GM19452 (cell line): ENCODE results near the gene ATG7.
"Not testable (repeated sequence)": the region's sequence is repeated elsewhere in the genome, so short reads cannot be mapped to it uniquely, and the experiment has no call there.

Source experiments
- ATAC-seq: cut with Tn5 transposase; IDR thresholded peaks from one replicate; pipeline ENCODE4 v1.9.1; 2021; ENCODE audit not compliant: unreplicated experiment

Gene ATG7

DNA sequence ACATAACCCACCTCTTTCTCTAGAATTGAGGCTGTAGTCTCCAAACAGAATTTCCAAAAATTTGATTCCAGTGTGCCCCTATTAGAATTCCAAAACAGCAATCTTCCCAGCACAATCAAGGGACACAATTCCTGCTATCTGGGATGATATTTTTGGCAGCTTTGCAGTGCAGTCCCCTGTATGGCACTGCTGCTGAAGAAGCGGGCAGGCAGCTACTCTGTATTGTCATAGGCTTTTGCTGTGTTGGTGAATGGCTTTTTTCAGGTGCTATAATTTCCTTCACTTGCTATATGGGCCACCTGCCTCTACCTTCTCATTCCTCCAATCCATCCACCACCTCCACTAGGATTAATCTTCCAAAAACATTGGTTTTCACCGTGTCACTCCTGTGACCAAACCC is 226.0 kb downstream of the ATG7 start:
- ATAC-seq = no peak

DNA sequence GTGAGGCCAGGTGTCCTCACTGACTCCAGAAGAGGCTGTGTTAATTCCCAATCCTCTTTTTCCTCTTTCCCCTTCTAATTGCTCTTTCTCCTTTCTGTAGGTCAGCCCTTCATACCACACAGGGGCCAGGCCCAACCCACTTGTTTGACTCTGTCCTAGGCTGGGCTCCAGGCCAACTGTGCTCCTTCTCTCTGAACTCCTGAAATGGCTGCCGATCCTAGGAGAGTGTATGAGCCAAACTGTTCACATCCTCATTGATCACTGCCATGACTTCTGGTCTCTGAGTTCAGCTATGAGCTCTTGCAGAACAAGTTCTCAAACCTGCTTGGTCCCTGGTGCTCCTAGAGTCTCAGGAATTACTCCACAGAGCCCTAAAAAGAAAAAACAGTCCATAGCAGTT is 226.4 kb downstream of the ATG7 start:
- ATAC-seq = no peak

DNA sequence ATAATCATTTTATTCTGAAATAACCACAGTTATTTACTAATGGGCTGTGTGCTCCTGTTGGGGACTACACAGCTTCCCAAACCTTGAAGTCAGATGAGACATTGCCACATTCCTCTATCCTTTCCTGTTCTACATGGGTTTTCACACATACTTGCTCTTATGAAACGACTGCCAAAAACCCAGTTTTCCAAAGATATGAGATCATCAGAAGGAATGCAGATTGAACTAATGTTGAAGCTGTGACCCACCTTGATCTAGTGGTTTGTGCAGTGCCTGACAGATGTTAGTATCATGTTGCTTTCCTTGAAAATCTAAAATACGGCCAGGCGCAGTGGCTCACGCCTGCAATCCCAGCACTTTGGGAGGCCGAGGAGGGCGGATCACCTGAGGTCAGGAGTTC is 226.9 kb downstream of the ATG7 start:
- no peak for ATAC-seq

DNA sequence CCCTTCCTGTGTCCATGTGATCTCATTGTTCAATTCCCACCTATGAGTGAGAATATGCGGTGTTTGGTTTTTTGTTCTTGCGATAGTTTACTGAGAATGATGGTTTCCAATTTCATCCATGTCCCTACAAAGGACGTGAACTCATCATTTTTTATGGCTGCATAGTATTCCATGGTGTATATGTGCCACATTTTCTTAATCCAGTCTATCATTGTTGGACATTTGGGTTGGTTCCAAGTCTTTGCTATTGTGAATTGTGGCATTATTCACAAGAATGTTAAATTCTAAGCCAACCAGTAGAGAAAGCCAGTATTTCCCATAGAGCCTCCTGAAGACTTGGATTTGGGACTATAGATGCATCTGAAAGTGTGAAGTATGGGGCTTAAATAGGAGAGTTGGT is 230.2 kb downstream of the ATG7 start:
- ATAC-seq = not testable (repeated sequence)

DNA sequence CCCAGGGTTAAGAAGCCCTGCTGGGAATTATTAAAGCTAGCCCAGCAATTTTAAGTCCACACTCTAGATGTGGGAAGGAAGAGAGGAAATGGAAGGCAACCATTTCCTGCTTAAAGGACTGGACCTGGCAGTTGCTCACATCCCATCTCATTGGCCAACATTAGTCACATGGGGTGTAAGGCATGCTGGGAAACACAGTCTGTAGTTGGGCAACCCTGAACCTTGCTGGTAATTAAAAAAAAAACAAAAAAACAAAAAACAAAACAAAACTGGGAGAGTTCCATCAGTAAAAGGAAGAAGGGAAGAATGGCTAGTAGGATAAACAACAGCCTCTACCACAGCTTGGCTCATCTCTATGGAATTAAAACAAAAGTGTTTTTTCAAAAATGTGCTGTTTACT is 235.5 kb downstream of the ATG7 start:
- no peak for ATAC-seq

DNA sequence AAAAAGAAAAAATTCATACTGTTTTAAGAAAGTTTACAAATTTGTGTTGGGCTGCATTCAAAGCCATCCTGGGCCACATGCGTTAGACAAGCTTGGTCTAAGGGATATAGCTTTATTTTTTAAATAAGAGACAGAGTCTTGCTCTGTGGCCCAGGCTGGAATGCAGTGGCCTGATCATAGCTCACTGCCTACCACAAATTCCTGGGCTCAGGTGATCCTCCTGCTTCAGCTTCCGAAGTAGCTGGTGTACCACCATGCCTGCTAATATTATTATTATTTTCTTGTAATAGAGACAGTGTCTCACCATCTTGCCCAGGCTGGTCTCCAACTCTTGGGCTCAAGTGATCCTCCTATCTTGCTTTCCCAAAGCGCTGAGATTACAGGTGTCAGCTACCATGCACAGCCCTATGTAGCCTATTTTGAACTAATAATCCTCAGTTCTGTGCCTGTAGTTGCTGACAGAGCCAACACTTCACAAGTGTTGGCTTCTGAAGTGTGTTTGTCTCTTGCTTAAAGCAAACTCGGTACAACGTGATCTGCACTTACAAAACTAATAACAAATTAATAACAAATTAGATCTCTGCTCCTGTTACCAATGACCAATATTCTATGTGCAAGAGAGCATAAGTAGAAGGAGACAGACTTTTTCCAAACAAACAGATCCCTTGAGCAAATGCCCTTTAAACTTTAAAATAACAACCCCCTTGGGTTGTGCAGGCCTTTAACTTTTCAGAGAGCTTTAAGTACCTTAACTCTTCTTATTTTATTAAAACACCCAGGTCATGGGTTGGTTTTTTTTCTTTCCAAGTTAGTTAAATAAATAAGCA is 236.4 kb downstream of the ATG7 start:
- ATAC-seq = no peak

DNA sequence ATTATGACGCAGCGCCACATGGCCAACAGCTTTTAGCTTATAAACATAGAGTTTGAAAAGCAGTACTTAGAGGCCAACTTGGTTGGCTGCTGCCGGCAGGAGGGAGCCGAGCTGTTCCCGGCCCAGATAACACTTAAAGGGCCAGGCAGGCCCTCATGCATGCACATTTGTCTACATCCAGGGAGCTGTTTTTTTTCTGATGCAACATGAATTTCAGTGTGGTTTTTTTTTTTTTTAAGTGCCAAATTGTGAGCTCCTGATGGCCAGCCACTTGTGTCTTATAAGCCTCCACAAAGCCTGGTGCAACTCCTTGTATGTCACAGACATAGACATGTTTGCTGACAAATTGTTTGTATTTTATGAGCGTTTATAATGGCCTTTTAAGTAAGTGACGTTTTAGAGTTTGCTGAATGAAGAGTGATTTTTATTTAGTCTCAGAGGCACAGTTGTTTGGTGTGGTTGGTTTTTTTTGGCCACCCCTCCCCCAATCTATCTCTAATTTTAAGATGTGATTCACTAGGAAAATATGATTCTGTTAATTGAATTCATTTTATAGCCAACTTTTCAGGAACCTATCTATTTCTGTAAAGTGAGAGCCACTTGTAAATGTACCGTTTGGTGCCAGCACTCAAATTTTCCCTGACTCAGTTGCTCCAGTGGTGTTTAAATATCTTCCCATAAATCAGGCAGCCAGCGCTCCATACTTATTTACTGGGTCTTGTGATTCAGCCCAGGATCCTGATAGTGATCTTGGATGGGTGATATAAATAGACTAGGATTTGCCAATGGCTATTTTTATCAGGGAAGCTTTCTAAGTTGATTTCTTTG is 237.2 kb downstream of the ATG7 start:
- ATAC-seq = no peak

DNA sequence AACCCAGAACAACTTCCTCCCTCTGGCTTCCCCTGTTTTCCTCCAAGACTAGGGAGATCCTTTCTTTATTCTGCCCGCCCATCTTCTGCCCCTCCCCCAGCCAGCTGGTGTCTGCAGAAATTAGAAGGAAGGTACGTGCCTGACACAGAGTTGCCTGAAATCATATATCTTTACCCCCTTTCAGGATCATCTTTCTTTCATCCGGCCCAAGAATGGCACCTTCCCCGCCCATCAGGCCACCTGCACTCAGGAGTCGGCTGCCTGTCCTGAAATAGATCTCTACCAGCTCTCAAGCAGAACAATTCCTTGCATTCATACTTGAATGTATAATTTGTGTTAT is 237.8 kb downstream of the ATG7 start:
- ATAC-seq = no peak

DNA sequence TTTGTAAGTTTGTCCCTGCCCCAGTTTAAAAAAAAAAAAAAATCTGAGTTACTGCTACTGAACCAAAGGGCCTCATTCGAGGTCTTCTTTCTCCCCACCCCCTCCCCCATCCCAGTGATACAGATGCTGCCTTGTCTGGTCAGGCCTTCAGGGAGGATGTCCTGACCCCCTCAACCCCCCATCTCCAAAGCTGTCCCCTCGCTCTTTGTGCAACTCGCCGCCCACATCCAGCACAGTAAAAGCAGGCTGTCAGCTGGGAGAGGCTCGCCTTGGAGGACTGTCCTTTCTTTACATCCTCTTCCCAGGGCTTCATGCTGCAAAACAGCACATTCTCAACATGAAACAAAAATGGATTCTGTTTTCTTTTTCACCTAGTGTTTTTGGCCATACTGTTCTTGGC is 238.2 kb downstream of the ATG7 start:
- no peak for ATAC-seq

DNA sequence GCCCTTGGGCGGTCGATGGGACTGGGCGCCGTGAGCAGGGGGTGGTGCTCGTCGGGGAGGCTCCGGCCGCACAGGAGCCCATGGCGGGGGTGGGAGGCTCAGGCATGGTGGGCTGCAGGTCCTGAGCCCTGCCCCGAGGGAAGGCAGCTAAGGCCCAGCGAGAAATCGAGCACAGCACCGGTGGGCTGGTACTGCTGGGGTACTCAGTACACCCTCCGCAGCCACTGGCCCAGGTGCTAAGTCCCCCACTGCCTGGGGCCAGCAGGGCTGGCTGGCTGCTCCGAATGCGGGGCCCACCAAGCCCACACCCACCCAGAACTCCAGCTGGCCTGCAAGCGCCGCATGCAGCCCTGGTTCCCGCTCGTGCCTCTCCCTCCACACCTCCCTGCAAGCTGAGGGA is 239.4 kb downstream of the ATG7 start:
- not testable (repeated sequence) for ATAC-seq

DNA sequence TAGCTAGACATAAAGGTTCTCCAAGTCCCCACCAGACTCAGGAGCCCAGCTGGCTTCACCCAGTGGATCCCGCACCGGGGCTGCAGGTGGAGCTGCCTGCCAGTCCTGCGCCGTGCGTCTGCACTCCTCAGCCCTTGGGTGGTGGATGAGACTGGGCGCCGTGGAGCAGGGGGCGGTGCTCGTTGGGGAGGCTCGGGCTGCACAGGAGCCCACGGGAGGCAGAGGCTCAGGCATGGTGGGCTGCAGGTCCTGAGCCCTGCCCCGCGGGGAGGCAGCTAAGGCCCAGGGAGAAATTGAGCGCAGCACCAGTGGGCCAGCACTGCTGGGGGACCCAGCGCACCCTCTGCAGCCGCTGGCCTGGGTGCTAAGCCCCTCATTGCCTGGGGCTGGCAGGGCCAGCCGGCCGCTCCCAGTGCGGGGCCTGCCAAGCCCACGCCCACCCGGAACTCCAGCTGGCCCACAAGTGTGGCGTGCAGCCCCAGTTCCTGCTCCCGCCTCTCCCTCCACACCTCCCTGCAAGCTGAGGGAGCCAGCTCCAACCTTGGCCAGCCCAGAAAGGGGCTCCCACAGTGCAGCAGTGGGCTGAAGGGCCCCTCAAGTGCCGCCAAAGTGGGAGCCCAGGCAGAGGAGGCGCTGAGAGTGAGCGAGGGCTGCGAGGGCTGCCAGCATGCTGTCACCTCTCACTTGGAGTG is 241.1 kb downstream of the ATG7 start:
- ATAC-seq = not testable (repeated sequence)

DNA sequence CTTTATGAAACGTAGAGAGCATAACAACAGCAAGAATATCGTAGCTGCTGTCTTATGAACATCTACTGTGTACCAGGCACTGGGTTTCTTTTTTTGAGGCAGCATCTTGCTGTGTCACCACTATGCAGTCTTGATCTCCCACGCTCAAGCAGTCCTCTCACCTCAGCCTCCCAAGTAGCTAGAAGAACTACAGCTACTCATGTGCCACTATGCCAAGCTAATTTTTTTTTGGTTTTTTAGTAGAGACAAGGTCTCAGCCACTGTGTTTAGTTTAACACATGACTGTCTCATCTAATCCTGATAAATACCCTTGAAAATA is 241.6 kb downstream of the ATG7 start:
- no peak for ATAC-seq

DNA sequence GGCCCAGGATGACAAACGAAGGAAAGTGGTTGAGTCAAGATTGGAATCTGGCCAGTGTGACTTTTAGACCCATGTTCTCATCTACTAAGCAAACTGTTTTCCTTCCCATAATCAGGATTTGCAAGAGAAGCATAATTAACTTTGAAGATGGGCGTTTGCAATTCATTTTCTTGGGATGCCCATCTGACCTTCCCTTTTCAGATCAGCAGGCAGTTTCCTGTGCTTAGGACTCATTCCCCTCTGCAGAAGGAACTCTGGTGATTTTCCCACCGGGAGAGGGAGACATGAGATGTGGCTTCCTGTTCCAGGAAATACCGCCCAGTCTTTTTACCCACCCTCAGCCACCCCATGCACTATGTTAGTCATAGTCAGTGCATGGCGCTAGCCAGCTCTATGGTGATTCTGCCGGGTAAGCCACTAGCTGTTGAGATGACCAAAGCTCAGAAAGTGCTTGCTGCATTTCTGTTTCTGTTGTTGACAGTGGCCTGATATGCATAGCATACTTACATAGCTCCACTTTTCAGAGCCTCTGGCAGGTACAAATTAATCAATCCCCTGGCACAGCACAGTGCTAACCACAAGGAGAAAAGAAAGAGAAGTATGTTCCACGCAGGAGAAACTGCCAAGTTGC is 242.1 kb downstream of the ATG7 start:
- ATAC-seq = no peak

DNA sequence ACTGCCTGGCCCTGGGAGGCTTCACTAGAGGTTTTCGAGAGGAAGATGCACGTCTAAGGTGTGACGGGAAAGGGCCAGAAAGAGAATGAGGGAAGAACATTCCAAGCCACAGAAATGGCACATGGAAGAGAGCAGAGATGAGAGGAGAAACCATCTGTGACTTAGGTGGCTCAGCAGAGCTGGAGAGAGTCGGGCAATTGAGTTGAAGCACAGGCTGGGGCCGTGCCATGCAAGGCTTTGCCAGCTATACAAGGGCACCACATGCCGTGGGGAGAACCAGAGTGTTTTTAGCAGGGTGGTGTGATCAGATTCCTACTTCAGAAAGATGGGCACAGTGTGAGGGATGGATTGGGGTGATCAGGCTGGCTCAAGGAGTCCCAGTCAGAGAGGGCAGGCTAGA is 245.4 kb downstream of the ATG7 start:
- no peak for ATAC-seq

DNA sequence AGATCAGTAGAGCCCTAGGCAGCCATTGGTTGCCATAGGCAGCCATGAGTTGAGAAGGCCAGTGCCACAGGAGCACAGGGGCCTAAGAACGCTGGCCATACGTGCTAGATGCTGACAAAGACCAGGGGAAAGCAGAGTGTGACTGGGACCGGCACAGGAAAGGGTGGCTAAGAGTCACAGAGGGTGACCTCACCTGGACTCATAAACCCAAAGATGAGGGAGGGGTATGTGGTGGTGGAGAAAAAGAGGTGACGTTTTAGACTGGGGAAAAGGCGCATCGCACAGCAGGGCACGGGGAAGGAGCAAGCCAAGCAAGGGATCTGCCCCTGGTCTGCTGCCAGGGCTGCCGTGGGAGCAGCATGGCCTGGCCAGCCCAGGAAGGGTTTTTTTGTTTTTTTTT is 249.0 kb downstream of the ATG7 start:
- ATAC-seq = no peak

DNA sequence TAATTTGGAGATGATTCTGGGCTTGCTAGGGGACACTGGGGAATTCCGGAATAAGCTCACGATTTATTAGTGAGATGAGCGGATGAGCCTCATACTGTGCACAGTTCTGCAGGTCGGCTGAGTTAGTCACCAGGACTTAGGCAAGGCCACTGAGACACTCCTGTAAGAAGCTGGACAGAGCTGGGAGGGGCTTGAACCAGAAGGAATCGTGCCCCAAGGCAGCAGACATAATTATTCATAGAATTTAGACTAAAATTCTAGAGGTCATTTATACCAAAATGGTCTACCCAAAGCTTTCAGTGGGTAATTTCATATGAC is 250.2 kb downstream of the ATG7 start:
- no peak for ATAC-seq

DNA sequence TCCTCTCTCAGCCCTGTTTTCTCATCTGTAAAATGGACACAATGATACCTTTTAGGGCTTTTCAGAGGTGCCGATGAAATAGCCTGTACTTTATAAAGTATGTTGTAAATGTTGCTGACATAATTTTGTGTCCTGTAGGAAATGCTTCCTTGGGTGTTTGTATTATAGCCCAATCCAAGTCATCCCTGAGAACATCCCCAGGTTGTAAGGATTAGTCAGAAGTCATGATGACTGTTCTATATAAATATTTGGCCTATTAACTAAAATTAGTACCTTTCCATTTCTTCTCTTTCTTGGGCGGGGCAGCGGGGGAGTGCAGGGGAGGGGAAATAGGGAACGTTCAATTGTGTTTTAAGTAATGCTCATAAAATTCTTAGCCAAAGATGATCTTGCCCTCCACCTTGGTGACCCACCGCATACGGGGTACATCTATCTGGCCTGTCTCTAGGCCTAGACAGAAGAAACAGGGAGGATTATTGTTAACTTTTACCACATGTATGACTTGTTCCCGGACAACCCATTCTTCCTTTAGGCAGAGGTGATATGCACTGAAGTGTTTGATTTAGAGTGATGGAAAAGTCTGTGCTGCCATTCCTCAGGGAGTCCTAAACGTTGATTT is 250.9 kb downstream of the ATG7 start:
- ATAC-seq = no peak

DNA sequence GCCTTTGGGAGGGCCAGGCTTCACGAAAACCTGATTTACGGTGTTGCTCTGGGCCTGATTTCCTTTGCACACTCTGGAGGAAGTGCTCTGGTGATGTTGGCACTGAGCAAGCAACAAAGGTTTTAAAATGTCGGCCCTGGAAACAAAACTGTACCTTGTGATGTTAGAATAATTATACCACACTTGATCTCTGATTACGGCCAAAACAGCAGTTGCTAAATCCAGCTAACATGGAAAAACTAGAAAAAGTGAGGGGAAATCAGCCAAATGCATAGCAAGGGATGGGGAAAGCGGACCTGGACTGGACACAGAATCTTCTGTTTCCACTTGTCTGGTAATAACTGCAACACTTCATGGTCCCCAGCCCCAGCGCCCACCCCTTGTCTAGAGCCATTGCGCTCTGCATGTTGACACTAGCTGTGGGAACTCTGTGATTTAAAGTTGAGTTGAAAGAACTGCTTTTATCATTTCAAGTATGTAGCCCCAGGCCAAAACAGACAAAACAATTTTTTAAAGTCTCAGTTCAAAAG is 251.4 kb downstream of the ATG7 start:
- ATAC-seq = no peak

DNA sequence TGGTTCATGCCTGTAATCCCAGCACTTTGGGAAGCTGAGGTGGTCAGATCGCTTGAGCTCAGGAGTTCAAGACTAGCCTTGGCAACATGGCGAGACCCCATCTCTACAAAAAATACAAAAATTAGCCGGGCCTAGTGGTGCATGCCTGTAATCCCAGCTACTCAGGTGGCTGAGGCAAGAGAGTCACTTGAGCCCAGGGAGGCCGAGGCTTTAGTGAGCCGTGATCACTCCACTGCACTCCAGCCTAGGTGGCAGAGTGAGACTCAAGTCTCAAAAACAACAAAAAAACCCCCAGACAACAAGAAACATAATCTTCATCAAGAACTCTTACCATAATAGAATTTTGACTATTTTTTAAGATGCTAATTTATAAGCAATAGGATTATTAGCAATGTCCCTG is 253.9 kb downstream of the ATG7 start:
- ATAC-seq = not testable (repeated sequence)

DNA sequence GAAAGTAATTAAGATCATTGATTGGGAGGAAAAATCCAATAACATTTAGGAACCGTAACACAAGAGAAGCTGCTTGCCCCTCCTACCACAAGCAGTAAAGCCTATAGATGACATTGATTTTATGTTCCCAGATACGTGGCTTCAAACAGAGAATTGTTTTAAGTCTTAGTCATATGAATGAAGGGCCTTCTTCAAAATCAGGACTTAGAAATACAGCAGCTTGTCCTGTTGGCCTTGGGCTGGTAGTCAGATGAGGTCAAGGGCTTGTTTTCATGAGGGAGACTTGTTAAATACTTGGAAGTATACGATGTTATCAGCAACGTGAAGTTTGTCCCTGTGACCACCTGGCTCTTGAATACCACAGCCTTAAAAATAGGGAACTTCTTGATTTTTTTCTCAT is 257.1 kb downstream of the ATG7 start:
- no peak for ATAC-seq

DNA sequence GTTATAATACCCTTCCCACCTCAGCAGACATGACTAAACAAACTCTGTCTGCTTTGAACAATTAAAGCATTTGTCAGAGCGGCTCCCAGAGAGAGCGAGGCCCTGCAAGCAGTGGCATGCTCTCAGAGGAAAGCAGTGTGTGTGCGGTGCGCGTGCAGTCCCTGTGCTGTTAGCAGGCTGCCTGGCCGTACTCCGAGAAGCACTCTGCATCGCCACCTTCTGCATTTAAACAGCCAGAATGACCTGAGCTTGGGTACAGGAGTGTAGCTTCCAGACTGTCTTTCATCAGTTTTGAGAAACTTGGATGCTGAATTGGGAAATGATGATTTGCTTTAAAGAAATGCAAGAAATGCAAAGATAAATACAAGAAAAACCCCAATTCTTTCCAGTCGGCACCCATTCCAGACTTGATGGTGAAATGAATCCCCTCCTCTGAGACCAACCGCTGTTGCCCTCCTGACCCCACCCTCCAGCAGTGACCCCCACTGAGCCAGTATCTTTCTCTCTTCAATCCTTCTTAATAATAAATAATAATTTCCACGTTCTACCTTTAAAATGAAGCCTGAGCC is 258.0 kb downstream of the ATG7 start:
- no peak for ATAC-seq
